COR-L47 (cell line): ENCODE results near the gene SCMH1.

ENCODE experiments used
- DNase-seq: peaks from one replicate; lab custom pipeline; 2025; lab: John Stamatoyannopoulos, UW

The SCMH1 gene

DNA sequence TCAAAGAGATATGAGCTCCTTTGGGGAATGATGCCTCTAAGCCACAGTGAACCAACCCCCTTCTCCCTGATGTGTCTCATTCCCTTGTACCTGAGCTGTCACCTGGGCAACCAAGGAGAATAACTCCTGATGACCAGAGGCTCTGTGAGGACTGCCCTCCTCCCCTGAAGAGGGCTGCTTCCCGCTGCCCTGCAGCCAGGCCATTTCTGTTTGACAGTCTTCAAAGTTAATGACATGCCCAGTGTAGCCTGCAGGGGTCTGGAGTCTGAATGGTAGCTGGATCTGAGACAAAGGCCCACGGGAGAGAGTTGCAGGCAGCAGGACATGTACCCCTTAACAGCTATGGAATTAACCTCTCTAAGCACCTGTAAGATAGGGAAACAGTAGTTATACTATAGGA is 217.2 kb downstream of the SCMH1 start:
- DNase-seq = no peak

DNA sequence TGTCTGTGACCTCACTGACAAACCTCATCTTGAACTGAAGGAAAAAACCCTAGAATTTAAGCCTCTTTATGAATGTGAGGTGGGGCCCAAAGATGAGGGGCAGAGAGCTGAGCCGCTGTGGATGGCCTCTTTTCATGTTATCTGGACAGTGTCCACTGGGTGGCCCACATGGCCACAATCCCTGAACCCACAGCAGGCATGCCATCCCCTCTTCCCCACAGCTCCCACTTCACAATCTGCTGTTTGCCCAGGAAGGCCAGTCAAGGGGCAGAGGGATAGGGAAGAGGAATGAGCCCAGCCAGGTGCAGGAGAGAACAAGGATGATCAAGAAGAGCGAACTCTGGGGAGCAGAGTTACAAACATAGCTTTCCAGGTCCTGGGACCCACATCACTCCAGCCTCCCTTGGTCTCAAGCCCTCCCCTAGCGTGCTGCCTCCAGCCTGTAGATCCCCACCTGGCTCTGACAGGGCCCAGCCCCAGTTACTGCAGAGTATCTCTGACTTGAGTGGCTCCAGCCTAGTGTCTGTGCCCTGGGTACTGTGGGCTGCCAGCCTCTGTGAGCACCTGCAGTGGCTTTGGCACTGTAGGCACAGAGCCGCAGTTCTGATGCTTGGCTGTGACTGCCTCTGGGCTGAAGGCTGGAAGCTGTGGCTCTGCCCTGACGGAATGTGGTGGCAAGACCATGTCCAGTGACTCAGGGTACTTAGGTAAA is 218.7 kb downstream of the SCMH1 start:
- no peak for DNase-seq

DNA sequence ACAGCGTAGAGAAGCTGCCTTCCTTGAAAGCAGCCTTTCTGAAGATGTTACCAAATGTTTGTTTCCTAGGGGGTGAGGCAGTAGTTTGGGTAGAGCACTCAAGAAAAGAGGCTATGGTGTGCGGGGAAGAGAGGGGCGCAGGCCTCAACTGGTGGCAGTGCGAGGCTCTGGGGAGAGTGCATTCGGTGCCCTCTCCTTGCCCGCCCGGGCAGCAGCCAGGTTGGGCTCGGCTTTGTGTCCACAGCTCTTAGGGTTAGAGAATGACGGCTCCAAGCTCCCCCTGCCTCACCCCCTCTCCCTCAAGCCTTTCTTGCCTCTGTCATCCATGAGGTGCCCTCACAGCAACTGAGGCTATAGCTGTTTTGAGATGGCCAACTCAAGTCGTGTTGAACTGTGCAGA is 219.7 kb downstream of the SCMH1 start:
- no peak for DNase-seq

DNA sequence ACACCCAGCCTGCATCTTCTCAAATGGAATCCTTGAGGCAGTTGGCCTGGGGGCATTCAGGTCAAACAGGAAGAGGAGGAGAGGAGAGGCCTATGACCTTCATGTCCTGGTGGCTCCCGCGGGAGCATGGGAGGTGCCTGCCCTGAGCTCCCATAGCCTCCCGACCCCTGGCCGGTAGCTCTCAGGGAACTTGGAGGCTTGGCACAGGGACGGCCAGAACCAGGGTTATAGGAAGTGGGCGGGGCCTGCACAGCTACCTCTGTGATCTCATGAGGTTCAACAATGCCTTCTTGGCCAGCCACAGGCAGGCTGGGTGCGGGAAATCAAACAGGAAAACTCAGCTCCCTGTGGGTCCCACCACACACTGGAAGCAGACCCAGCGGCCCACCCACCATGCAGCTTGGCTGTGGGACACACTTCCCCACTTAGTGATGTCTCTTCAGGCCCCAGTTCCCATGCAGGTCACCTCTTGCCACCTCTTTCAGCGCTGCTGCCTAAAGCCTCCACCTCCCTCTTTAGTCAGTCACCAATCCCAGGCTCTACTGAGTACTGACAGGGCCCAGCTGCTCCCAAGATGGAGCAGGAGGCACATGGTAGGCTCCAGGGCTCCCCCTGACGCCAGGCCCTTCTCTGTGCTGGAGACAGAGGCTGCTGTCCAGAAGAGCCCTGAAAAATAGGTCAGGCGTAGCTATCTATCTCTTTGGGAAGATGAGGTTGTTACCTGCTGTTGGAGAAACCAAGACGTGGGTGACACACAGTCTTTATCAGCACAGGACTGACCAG is 220.4 kb downstream of the SCMH1 start, which contains the start of gene SLFNL1:
SLFNL1 (minus strand) TSS at position 200 of the 783 bp plus-strand sequence. CDS start 1,065 bp downstream, outside the sequence.
- no peak for DNase-seq

DNA sequence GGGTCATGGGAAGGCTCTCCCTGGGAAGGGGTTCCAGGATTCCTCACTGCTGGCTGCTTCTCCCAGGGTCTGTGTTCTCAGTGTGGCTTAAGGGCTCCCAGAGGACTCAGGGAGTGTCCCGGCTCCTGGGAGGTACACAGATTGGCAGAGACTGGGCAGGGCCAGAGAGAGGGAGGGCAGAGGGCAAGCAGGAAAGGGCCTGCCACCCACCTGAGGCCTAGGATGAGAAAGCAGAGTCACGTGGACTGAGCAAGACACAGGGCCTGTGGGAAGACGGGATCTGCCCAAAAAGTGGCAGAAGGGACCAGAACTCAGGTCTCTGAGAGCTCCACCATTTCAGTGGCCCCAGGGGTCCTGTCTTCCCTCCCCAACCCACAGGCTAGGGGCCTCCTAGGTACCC is 221.5 kb downstream of the SCMH1 start:
- DNase-seq = no peak

DNA sequence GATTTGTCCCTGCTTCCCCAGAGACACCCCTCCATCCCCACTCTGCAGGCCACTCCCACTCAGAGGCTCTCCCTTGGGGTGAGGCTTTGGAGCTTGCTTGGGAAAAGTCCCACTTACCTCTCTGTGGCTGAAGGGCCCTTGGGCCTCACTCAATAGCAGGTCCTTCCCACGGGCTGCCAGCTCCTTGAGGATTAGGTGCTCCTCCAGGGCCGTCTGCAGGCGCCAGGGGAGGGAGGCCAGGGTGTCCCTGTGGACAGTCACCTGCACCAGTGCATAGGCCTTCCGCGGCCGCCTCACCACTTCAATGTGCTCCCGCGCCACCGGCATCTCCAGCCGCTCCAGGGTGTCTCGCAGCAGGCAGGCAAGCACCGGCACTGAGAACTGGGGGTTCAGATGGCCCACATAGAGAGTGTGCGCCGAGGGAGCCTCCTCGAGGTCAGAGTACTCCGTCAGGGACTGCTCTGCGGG is 222.0 kb downstream of the SCMH1 start:
- no peak for DNase-seq

DNA sequence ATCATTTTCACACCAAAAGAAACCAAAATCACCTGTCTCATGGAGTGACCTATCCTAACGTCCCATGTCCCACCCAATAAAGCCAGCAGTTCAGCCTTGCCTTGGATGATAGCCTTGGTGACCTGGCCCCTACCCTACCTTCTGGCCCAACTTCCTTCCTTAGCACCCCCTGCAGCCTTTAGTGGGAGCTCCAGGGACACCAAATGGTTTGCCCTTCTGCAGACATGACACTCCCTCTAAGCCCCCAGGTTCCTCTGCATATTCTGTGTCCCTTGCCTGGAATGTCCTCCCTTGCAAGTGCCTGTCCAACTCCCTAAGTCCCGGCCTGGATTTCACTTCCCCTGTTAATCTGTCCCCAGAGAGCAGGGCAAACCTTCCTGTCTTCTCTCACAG is 222.8 kb downstream of the SCMH1 start:
- DNase-seq = no peak

DNA sequence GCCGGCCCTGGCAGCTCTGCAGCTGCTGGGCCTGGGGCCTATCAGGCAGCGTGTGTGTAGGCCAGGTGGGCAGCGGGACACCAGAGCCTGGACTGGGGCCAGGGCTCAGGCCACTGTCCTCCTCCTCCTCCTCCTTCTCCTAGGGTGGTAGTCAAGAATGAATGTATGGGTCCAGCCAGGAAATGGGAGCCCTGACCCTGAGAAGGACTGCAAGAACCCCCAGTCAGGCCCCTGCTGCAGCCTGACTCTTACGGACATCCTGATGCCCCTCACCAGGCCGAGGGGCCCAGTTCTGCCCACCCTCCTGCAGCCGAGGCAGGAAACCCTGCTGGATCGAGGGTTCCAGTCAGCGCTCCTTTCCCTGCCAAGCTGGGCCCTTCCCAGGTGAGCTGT is 224.1 kb downstream of the SCMH1 start:
- DNase-seq = no peak

DNA sequence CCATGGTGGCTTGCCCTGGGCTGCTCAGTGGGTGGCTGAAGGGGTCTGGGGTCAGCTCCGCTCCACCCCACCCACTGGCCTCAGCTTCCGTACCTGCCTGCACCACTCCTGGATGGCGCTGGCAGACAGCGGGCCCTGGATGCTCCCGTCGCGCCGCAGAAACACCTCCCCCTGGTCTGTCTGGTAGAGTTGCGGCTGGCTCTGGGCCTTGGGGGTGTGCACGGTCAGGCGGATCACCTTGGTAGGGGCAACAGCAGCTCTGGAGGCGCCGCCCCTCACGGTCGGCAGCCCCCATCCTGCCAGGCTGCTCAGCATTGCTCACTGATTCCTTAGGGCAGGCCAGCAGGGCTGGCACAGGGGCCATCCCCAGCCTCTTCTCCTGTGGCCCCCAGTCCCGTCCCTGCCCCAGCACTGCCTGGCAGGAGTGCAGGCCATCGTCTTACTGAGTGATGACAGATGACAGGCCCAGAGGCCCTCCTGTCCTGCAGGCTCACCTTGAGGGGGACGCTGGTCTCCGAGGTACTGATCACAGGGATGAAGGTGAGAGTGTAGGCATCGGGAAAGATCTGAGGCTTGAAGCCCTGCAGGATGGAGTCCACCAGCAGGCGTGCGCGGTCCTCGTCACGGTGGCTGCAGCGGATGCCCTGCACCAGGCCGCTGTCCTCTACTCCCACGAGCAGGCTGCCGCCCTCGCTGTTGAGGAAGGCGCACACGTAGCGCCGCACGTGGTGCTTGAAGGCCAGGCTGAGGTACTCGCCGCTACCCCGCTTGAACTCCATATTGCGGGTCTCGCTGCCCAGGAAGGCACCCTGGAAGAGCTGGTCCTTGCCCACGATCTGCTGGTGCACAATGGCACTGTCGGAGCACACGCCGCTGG is 224.7 kb downstream of the SCMH1 start:
- DNase-seq = no peak

DNA sequence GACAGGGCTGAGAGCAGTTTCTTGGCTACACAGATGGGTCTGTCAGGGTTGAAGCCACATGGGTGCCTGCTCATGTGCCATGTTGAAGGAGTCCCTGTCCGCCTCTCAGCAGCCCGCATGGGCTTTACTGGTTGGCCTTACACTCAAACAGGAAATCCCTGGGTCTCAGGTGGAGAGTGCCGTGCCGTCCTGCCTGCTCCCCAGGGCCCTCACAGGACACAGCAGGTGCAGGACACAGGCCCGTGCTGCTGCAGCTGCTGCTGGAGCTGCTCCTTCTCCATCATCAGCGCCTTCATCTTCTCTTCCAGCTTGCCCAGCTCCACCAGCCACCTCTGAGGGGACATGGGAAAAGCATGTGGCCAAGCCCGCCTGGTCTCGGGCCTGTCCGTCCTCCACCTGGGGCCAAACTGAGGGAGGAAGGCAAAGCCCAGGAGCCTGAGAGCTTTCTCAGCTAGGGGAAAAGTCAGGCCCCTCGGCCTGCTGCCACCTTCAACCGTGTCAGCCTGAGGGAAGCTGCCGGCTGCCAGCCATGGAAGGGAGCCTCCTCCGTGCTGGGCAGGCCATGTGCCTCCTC is 226.1 kb downstream of the SCMH1 start:
- DNase-seq = no peak

DNA sequence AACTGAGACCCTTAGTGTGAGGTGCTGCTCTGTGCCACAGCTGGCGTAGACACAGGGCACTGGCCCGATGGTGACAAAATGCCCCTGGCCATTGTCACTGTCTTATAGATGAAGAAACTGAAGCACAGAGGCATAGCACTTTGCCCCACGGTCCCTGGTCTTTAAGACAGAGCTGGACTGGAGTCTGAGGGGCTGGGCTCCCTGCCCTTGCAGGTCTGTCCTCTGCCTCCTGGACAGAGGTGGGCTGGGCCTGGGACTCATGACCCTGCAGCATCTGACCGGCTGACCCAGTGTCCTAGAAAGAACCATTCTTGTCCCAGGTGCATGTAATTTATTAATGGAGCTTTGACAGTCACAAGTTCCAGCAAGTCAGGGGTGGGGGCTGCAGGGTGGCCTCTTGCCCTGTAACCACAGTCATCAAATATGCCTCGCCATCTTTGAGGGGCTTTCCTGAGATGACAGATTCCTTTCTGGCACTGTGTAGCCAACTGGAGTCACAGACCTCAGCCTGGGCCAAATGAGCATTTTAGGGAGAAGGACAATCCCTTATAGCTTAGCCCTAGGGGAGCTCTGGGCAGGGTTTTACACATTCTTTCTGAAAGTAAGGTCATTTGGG is 226.7 kb downstream of the SCMH1 start:
- no peak for DNase-seq

DNA sequence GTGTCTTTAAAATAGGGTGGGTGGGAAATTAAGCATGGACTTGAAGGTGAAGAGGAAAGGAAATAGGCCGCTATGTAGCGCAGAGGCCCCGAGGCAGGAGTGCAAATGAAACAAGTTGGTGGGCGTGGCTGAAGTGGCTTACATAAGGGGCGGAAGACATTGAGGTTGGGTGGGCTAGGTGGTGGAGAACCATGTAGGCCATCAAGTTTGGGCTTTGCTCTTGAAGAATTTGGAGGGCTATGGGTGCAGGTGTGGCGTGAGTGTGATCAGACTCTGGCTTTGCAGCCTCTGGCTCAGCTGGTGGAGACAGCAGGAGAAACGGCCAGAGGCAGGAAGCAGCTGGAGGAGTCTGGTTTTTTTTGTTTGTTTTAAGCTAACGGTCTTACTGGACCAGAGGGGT is 227.2 kb downstream of the SCMH1 start:
- DNase-seq = no peak

DNA sequence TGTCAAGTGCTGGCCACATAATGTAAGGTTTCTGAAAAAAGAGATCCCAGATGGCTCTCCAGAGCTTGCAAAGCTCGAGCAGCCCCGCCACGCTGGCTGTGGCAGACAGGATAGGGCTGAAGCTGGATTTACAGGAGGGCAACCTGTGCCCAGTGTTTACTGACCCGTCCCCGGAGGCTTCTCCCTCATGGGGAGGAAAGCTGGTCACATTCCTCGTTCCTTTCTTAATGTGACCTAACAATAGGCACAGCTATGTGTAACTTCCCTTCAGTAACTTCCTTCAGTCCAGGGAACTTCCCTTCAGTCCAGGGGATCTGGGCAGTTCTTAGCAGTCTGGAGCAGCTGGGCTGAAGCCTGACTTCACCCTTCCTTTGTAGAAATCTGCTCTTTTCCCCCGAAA is 228.3 kb downstream of the SCMH1 start:
- DNase-seq = no peak

DNA sequence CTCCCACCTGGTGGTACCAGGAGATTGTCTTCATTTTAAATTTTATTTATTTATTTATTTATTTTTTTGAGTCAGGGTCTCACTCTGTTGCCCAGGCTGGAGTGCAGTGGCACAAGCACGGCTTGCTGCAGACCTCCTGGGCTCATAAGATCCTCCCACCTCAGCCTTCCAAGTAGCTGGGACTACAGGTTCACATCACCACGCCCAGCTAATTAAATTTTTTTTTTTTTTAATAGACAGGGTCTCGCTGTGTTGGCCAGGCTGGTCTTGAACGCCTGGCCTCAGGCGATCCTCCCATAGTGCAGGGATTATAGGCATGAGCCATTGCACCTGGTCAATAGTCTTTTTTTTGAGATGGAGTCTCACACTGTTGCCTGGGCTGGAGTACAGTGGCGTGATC is 229.1 kb downstream of the SCMH1 start:
- DNase-seq = no peak

DNA sequence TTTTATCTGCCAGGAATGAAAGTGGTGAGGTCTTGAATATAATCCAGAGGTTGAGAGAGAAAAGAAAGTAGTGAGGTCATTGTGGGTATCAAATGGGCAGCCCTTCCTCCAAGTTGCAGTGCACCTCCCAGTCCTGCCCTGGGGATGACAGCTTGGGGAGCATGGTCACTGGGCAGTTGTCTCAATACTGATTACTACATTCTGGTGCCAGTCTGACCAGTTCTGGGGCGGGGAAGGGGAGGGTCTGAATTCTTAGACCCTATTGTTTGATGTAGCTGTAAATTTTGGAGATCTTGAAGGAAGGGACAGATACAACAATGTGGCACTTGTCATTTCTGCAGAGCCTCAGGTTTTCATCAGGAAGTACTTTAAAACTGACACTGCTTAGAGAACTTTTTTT is 231.8 kb downstream of the SCMH1 start:
- no peak for DNase-seq

DNA sequence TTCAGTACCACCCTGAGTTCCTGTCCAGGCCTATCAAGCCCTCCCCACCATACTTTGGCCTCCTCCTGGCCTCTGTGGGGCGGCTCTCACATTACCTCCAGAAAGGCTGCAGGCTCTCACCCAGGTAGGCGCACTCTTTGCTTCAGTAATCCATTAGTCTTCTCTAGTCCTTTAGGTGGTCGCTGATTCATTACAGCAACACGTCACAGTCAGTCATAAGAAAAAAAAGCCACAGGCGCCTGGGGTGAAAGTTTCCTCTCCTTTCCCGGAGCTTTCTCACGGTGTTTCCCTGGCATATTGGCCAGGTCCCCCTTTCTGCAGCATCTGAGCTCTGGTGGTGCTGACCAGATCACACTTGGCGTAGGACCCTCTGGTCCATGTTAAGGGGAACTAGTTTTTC is 232.6 kb downstream of the SCMH1 start:
- DNase-seq = no peak

DNA sequence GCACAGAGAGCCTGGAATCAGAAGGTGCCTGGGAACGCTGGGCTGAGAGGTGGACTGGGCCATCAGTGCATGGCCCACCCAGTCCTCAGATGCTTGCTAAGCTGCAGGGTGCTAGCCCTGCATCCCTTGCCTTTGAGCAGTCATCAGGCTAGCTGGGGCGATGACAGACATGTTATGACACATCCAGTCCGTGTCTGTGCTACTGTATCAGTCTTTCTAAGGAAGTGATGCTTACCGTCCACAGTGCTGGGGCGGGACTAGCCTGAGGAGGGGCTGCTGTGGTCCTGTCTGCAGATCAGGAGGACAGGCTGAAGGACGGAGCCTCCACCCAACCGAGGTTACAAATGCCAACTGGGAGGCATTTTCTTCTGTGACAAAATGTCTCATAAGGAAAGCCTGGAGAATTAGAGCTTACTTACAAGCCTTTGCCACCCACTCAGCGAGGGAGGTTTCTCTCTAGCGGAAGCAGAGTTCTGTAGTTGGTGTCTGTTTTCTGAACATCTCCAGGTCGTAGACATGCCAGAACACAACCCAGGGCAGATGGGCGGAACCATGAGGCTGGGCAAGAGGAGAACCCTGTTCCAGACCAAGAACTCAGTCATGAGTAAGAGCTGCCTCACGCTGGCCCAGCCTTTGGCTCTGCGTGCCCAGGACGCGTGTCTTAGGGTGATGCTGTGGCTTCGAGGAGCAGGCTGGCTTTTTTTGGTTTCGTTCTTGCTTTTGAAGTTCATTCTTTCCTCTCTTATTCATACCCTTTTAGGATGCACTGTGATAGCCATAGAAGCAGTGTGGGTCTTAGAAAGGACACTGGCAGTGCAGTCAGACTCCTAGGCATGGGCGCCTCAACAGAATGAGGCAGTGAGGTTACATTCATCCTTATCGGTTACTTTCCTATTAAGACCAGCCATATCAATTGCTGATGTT is 234.9 kb downstream of the SCMH1 start:
- no peak for DNase-seq

DNA sequence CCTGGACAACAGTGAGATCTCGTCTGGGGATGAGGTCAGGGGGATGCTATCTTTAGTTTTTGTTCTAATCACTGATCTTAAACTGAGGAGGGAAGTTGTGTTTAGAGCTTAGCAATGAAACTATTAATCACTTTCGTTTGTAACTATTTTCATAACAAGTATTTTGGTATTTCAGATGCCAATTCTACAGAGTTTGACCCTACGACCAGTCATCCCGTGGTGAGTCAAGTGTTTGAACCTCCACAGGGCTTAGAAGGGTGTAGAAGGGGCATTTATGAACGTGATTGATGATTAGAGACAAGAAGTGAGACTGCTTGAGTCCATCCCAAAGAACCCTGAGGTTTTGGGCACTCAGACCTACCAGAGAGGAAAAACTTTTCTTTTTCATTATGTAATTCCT is 236.2 kb downstream of the SCMH1 start:
- DNase-seq = no peak

DNA sequence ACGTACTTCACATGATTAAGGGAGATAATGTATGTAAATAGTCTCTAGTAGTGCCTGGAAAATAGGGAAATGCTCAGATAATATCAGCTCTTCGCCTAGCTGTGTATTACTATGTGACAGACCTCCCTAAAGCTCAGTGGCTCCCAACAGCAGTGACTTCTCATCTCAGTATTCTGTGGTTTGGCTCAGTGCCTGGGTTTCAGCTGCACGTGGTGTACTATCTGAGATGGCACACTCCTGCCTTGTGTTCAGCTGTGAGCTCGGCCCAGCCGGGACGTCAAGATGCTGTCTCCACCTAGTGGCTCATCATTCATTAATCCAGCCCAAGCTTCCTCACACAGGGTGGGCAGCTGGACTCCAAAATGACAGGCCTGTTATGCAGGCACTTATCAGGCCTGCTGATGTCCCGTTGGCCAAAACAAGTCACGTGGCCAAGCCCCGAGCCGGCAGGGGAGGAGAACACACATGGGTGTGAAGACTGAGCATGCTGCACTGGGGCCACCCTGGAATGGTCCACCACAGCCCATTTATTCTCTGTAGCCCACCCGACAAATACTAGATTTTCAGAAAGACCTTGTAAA is 238.4 kb downstream of the SCMH1 start:
- no peak for DNase-seq

DNA sequence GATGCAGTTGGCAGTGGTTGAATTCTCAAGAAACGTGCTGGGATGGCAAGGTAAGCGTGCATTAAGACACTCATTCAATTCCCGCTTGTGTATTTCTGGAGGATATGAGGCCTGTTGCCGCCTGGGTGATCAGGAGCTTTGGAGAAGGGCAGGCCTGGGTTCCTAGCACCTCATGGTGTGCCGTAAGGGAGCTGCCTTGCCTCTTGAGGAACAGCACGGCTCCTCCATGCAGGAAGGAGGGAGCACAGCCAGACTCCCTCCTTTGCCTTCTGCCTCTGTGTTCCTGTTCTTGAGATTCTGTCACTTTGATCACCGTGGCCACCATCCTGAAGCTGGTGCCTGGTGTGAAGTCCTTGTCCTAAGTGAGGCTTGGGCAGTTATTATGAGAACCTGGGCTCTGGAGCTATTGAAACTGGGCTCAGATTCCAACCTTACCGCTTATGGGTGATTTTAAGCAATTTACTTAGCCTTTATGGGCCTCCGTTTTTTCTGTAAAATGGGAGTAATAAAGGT is 238.9 kb downstream of the SCMH1 start:
- DNase-seq = no peak
